CD1c-positive myeloid dendritic cell (primary cell): ENCODE measurements around the gene GAK.

Experiments used
- DNase-seq: peaks from one replicate; pipeline ENCODE4 v3.0.0-alpha.2; 2016; ENCODE audit errors: extremely low spot score

Gene GAK

DNA sequence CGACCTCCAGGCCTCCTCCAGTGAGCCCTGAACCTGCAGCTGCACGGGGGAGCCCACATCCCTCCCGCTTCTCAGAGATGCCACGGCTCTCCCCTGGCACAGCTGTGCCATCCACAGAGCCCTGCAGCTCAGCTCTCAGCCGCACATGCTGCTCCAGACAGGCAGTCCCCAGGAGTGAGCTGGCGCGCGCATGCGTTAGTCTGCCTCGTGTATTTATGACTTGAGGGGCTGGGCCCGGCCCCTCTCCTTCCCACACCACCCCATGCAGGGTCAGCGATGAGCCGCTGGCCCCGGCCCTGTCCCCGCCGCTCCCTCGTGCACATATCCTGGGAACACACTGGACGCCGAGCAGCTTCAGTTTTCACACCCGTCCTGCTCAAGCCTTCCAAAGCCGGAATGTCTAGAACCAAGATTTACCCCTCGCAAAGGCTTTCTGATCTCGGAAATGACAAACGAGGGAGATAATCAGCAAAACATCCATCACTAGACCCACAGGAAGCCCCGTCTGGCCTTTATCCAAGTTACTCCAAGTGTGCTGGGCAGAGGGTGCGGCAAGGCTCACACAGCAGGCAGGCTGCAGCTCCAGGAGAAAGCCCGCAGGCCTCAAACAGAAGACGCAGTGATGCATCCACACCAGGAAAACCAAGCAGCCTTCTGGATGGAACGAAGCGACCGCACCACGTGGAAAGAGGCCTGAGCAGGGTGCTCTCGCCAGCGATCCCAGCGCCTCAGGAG is 24.3 kb downstream of the GAK start:
- no peak for DNase-seq

DNA sequence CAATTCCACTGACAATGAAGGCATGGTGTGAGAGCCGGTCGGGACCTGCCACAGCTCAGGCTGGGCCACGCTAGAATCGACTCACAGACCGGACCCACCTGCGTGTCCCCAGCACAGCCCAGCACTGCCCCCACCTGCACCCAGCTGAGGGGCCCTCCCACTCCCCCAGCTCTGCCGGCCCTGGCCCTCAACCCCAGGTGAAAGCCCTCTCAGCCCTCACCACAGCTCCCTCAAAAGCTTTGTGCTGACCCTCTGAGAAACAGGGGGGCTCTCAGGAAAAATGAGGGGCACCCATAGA is 25.1 kb downstream of the GAK start:
- no peak for DNase-seq

DNA sequence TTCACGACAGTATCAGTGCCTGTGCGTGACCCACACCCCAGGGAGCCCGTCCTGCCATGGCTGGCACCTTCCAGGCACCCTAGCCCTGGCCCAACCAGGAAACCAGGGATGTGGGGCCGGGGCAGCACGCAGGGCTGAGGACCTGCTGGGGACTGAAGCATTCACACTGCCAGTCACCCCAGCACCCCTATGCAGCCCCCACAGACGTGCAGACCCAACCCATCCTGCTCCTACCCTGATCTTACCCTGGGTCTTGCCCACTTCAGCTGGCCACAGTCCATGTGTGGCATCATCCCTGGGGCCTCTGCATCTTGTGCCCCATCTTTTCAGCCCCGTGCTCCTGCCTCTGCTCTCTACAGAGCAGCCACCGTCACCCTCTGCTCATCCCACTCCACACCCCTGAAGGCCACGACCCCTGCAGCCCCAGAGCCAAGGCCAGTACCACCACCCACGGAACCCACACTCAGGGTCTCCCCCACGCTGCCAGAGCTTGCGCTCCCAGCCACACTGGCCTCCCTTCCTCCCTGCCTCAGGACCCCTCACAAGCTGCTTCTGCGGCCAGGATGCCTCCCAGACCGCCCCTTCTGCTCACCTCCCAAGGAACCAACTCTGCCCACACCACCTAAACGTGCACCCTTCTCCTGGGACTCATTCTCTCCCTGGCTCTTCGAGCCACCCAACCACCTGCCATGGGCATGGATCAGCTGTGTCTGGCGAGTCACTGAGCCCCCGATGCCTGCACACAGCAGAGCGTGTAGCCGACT is 25.6 kb downstream of the GAK start:
- no peak for DNase-seq

DNA sequence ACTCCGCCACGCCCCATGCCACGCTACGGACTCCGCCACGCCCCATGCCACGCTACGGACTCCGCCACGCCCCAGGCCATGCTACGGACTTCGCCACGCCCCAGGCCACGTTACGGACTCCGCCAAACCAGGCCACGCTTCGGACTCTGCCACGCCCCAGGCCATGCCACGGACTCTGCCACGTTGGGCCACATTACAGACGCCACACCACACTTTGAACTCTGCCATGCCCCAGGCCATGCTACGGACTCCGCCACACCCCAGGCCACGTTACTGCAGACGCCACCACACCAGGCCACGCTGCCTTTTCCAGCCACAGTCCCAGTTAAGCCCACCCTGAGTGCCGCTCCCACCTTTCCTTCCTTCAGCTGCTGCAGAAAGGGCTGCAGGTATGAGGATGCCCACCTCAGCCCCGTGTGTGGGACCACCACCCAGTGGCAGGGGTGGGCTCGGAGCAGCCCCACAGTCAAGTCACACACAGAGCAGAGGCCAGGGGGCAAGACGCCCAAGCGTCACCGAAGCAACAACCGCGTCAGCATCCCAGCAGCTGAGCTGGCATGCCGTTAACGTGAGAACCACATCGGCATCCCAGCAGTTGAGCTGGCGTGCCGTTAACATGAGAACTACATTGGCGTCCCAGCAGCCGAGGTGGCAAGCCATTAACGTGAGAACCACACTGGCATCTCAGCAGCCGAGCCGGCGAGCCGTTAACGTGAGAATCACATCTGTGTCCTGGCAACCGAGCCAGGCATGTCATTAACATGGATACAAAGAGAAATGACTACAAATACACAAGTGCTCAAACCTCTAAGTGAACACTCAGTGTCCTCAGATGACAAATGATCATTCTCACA is 26.4 kb downstream of the GAK start:
- no peak for DNase-seq

DNA sequence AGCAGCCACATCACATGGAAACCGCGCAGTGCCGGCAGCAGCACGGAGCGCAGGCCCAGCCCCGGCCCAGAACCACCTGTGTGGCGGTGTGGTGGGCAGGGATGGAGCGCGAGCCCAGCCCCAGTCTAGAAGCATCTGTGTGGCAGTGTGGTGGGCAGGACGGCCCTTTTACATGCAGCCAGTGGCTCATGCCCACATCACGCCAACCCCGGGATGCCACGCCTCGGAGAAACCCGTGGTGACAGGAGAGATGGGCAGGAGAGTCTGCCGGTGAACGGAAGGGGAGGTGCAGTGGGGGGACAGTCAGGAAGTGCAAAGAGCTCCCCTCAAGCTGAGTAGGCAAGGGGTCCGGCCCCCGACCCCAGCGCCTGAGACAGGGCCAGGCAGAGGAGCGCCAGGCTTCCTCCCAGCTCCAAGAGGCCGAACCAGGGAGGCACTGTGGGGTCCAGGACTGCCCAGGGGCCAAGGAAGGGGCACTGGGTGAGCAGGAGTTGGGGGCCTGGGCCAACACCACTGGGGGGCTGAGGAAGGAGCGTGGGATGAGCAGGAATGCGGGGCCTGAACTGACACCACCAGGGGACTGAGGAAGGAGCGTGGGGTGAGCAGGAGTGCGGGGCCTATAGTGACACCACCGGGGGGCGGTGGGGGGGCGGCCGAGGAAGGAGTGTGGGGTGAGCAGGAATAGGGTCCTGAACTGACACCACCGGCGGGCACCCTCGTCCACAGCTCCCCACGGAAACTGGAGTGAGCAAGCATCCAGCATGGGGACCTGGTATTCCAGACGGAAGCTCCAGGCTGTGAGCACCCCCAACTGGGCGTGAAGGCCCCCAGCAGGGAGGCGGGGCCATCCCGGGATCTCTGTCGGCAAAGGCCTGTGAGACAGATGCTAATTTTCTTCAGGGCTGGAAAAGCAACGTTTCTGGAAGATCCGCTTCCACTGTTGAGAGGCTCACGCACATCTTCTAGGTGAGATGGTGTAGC is 28.8 kb downstream of the GAK start:
- no peak for DNase-seq

DNA sequence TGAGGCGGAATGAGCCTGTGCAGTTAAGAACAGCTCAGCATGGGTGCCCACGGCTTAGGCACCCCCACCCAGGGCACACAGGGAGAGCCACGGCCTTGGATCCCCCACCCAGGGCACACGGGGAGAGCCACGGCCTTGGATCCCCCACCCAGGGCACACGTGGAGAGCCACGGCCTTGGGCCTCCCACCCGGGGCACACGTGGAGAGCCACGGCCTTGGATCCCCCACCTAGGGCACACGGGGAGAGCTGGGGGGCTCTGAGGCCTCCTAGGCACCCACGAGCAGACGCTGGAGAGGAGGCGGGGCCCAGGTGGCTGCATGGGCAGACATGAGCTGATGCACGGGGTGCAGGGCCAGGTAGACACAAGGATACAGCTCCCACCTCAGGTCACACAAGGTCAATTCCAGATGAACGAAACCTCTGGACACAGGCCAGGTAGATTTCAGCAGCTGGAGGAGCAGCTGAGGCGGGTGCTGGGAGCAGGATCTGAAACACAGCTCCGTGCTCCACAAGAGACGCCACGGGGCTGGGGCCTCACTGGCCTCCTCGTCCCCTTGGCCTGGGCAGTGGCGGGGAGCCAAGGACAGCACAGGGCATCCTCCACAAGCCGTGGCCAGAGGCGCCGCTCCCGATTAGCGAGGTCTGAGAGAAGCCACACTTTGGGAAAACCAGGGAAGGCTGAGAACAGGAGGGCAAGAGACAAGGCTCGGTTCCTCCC is 30.8 kb downstream of the GAK start:
- no peak for DNase-seq

DNA sequence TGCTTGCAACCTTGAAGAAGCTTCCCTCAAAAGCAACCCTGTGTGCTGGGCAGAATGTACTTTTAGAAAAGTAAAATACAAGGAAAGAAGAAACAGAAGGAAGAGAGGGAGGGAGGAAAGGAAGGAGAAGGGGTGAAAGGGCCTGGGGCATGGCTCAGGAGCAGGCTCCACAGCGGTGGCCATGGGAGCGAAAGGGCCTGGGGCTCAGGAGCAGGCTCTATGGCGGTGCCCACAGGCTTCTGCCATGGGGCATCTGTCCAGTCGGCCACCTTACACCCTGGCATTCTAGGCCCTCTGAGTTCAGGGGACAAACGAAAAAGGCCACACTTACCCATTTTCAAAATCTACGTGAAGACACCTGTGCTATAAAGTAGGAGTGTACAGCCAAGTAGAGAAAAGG is 31.4 kb downstream of the GAK start:
- no peak for DNase-seq

DNA sequence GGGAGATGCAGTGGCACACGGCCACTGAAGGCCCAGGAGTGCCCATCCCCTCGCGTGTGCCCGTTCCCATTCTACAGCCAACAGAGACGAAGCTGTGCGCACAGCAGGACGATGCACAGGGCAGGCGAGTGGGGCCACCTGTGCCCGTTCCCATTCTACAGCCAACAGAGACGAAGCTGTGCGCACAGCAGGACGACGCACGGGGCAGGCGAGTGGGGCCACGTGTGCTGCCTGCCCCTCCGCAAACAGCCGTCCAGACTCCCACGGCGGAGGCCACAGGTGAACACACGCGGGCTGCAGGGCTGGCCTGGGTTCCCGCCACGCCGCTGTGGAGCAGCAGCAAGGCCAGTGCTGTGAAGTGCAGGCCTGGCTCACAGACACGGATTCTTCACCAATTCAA is 32.0 kb downstream of the GAK start:
- no peak for DNase-seq

DNA sequence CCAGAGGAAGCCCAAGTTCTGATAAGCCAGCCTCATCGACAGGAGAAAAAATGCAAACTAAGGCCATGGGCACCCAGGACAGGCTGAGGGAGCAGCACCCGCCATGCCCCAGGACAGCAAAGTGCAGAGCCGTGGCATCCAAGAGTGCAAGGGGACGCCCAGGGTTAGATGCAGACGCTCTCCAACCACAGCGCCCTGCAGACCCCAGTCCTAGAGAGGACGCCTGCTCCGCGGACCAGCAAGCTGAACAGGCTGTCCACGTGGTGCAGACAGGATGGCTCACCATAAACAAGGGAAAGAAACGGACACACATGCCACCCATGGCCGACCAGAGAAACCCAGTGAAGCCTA is 32.6 kb downstream of the GAK start:
- DNase-seq = no peak

DNA sequence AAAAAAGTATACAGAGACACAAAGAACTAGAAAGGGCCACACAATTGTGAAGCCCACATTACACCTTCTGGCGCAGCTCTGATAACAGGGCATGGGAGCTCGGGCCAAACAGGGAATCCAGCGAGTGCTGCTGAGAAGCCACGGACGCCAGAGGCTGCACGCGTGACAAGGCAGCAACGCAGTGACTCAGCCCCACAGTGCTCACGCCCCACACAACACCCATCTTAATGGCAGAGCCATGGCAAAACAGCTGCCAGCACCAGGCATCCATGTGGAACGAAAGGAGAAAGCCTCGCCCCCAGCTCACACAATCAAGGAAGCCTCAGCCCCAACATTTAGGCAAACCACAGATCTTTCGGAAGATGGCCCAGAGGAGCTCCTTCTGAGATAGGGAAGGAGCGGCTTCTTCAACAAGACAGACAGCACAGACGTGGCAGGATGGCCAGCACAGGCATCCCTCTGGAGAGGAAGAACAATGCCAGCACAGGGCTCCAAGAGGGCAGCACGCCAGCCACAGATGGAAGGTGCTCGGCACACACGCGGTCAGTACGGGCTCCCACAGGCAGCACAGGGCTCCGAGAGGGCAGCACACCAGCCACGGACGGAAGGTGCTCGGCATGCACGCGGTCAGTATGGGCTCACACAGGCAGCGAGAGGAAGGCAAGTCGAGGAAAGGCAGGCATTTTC is 33.1 kb downstream of the GAK start:
- DNase-seq = no peak

DNA sequence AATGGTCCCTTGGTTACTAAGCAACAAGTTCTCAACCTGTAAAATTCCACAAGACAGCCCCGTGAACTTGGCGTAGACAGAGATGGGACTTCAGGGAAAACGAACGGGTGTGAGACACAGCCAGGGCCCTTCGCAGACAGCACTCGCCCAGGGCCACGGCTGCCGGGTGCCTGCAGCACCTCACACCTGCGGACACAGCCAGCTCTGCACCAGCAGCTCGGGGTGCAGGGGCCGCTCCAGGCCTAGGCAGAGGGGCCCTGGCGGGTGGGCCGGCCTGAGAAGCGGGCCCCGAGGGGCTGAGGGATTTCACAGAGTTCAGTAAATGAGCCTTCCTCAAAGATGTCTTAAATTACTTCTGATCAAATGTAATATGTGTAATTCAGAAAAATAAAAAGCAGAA is 34.0 kb downstream of the GAK start:
- no peak for DNase-seq

DNA sequence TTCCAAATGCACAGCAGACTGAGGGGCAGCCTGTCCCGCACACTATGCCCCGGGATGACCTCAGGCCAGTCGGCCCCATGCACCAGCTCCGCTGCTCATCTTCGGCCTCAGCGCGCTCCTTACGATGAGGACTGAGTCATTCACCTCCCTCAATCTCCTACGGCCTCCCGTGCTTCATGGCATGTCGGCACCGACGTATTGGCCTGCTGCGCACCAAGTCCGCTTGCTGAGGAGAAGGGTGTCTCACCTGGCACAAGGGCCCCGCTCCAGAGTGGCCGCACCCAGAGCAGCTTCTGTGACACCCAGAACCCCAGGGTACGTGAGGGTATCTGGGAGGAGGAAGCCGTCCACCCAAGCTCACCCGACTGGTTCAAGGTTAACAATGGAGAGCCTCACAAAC is 35.5 kb downstream of the GAK start:
- no peak for DNase-seq

DNA sequence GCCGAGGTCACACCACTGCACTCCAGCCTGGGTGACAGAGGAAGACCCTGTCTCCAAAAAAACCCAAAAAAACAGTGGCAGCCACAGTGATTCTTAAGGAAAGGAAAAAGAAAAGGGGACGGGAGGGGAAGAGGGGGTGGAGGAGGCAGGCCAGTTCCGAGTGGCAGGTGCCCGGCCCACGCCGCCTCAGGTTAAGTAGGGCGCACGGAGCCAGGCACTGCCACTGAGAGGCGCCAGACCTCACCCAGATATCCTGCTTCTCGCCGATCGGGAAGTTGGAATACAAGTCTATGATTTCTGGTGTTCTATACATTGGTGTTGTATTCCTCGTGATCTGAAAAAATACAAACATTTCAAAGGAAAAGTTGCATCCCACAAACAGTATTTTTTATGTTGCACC is 35.9 kb downstream of the GAK start:
- DNase-seq = no peak

DNA sequence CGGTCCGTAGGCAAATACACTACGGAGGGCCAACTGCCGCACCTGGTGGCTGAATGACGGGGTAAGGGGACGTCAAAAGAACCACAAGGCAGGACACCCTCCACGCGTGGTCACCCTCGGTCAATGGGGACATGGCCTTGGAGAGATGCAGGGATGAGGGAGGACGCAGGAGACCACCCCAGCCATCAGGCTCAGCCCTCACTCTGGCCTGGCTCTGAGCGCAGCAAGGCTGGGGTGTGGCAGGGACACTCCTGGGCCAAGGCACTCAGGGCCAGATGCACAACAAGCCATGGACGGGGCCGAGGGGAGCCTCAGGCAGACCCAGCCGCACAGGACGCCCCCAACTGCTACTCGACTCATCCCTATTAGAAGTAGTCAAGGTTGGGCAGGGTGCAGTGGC is 36.5 kb downstream of the GAK start:
- DNase-seq = no peak

DNA sequence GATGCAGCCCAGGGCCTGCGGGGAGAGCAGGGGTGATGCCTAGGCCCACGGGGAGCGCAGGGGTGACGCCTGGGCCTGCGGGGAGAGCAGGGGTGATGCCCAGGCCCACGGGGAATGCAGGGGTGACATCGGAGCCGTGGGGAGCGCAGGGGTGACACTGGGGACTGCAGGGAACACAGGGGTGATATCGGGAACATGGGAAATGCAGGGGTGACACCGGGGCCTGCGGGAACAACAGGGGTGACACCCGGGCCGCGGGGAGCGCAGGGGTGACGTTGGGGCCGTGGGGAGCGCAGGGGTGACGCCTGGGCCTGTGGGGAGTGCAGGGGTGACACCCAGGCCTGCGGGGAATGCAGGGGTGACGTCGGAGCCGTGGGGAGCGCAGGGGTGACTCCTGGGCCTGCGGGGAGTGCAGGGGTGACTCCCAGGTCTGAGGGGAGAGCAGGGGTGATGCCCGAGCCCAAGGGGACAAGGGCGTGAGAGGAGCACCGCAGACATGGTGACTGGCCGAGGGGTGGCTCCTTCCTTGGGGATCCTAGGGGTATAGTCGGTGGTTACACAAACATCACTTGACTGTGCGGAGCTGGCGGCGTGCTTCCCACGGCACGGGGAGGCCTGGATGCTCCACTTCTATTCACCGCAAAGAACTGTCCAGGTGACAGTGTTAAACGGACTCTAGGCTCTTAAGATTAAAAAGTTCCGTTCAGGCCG is 38.0 kb downstream of the GAK start:
- DNase-seq = no peak

DNA sequence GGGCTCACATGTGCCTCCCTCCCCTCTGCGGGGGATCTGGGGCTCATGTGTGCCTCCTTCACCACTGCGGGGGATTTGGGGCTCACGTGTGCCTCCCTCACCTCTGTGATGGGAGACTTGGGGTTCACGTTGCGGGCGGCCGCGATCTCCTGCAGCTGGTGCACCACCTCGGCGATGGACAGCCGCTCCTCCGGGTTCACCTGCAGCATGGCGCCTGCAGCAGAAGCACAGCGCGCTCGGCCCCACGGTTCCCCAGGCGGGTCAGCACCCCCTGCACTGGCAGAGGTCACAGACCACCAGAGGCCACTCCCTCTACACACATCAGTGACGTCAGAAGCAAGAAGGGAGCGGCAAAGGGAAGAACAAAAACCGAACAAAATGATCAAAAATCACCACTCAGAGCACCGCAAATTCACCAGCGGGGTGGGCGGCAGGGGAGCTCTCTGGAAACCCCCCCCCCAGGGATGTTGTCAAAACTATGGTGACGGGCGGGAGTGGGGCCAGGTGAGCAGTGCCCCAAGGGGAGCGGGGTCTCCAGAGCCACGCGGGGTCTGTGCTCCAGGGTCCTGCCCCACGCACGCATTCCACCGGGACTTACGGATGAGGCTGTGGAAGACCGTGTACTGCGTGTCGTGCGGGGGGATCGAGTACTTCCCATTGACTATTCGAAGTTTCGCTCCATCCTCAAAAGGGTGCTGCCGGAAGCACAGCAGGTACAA is 38.7 kb downstream of the GAK start:
- no peak for DNase-seq

DNA sequence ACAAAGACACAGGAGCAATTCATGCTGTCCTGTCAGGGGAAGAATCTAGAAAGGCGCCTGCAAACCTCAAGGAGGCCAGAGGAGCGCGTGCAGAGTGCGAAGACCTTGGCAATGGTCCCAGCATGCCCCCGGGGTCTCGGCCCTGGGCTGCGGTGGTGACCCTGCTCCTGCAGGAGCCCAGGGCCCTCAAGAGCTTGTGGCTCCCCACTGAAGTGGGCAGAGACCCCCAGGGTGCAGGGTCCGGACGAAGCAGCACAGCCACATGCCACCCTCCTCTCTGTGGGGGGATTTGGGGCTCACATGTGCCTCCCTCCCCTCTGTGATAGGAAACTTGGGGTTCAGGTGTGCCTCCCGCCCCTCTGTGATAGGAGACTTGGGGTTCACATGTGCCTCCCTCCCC is 39.3 kb downstream of the GAK start:
- no peak for DNase-seq

DNA sequence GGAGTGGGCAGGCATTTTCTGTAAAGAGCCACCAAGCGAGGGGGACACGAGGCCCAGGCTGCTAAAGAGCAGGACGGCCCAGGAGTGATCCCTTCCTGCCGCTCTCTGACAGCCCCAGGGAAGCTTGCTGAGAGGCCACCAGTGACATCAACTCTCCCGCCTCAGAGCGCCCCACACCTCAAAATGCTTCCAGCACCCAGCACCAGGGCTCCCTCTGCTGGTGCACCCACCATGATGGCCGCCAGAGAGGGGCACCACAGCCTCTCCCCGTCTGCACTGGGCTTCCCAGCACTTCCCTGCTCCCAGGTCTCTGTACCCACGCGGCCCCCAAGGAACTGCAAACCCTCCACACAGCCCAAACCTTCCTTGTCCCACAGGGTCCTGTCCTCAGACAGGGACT is 40.4 kb downstream of the GAK start:
- DNase-seq = no peak

DNA sequence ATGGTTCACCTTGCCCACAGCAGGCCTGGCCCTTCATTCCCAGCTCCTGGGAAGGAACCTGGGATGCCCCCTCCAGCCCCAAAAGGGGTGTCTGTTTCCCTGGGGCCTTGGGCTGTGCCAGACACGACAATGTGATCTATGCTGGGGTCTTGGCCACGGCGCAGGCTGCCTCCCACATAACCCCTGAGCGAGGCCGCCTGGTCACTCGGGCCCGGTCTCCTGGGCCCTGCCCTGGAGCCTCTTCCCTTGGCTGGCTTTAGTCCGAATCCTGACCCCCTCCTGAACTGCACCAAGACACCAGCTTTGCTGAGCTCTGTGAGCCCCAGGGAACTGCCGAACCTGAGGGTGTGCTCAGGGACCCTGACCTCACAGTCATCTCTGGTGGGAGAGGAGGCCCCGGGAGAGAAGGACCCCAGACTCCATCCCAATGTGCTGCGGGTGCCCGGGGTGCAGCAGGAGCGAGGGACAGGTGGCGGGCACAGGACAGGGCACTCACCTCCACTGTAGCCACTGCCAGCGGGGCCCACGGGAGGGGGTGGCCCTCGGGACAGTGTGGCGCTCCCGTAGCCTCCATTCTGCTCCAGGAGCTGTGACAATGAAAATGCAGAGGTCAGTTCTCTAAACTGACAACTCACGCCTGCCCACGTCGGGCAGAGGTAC is 42.0 kb downstream of the GAK start:
- DNase-seq = no peak
